ENCODE measurements around the gene CDKAL1.
"Not testable (repeated sequence)": the region's sequence is repeated elsewhere in the genome, so short reads cannot be mapped to it uniquely, and the experiment has no call there.

Gene CDKAL1

GRCh38 chr6:20918868-20919267 lies 384.6 kb downstream of the CDKAL1 start:
- TF ChIP-seq CTCF (IDR thresholded peaks at IDR 0.05; ENCODE audit: insufficient read depth, low read length, missing control alignments): no peak
- ChIA-PET CTCF (no interaction called here), POLR2A (no interaction called here)
- DNase-seq (ENCODE audit: low read depth, low spot score): no peak
- no peak overlapping the region for H3K4me3 ChIP-seq (ENCODE audit: low read depth, low read length)

- no peak for DNase-seq (ENCODE audit: low read depth, low spot score)
- H3K4me3 ChIP-seq (ENCODE audit: low read depth, low read length): no peak overlapping the region
- TF ChIP-seq CTCF (IDR thresholded peaks at IDR 0.05; ENCODE audit: insufficient read depth, low read length, missing control alignments): no peak
- POLR2A ChIA-PET: no interaction called here
- CTCF ChIA-PET: no interaction called here
These were observed 385.6 kb downstream of the CDKAL1 start for GRCh38 chr6:20919677-20920385.

DNA sequence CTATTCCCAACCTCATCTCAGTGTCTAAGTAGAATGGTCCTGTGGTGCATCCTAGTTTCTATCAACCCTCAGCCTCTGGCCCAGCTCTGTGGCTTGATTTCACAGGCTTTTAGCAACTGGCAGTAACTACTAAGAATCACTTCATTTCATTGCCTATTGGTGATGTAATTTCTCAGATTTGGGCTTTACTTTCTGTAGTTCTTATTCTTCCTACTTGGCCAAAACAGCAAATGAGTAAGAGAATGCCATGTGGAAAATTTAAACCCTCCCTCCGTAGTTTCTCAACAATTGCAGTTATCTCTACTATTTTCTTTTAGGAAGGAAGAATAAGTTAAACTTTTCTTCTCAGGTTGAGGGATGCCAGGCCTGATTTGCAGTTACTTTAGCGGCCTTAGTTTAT lies 387.3 kb downstream of the CDKAL1 start:
- POLR2A ChIA-PET: no interaction called here

DNA sequence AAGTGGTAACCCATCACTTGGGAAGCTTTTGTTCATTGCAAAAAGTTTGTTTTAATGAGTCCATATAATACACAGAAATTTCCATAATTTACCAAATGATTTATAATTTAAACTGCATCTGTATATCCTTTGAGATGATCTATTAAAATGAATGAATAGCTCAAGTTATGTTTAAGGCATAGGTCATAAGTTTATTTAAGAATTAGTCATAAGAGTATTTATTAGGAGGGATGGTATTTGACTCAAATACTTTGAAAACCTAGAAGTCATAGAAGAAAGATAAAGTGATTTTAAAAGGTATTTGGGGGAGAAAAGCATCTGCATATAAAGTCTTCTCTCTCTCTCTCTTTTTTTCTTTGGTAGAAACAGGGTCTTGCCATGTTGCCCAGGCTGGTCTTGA lies 388.5 kb downstream of the CDKAL1 start:
- no peak overlapping the region for H3K4me3 ChIP-seq (ENCODE audit: low read depth, low read length)
- TF ChIP-seq CTCF (IDR thresholded peaks at IDR 0.05; ENCODE audit: insufficient read depth, low read length, missing control alignments): no peak
- ChIA-PET CTCF (interaction anchor here (0.6 to 1.6 kb wide), 2 partner anchors 12 to 666 kb away, joined by 3 to 4 read pairs; no protein-coding TSS in a partner anchor), POLR2A (no interaction called here)
- no peak for DNase-seq (ENCODE audit: low read depth, low spot score)

More for the DNA sequence above, 387.3 kb downstream of the CDKAL1 start:
- no peak for TF ChIP-seq CTCF (IDR thresholded peaks at IDR 0.05; ENCODE audit: insufficient read depth, low read length, missing control alignments)
- CTCF ChIA-PET: no interaction called here
- no peak overlapping the region for H3K4me3 ChIP-seq (ENCODE audit: low read depth, low read length)
- no peak for DNase-seq (ENCODE audit: low read depth, low spot score)

- POLR2A ChIA-PET; DNase-seq (ENCODE audit: low read depth, low spot score); H3K4me3 ChIP-seq (ENCODE audit: low read depth, low read length): not testable (repeated sequence)
- CTCF ChIA-PET: interaction anchor here (1.6 kb wide), 1 partner anchor 664 kb away, joined by 3 read pairs; no protein-coding TSS in a partner anchor
These were observed 389.8 kb downstream of the CDKAL1 start for GRCh38 chr6:20924094-20924493.

DNA sequence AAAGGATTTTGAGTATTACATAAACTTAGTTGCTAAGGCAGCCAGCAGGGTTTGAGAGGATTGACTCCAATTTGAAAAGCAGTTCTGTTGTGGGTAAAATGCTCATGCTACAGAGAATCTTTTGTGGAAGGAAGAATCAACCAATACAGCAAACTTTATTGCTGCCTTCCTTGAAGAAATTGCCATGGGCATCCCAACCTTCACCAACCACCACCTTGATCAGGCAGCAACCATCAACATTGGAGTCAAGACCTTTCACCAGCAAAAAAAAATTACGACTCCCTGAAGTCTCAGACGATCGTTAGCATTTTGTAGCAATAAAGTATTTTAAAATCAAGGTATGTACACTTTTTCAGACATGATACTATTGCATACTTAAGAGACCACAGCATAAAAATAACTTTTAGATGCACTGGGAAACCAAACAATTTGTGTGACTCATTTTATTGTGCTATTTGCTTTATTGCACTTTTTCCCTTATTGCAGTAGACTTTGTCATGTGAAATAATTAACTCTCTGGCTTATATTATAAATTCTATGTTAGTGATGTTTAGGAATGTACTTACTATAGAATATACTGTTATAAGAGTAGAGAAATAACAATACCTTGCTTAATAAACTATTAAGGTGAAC lies 390.8 kb downstream of the CDKAL1 start:
- CTCF ChIA-PET: no interaction called here

More for the DNA sequence above, 390.8 kb downstream of the CDKAL1 start:
- no peak for TF ChIP-seq CTCF (IDR thresholded peaks at IDR 0.05; ENCODE audit: insufficient read depth, low read length, missing control alignments)
- DNase-seq (ENCODE audit: low read depth, low spot score): no peak
- H3K4me3 ChIP-seq (ENCODE audit: low read depth, low read length): no peak overlapping the region
- POLR2A ChIA-PET: no interaction called here
